OCI-LY1 (cell line): ENCODE measurements around the gene APOA4.

Source experiments
- CTCF ChIP-seq: fragments of 200-600 bp; sonication (generic), shearing (Covaris generic); IDR thresholded peaks from 2 replicates; pipeline ENCODE4 v1.5.1; 2017; ENCODE audit warnings: mild to moderate bottlenecking, antibody characterized with exemption, low read length, moderate library complexity, mixed read lengths
- EZH2 ChIP-seq: fragments of 200-600 bp; sonication (generic), shearing (Covaris generic); IDR thresholded peaks from 2 replicates; pipeline ENCODE4 v1.8.0; 2017; ENCODE audit warnings: borderline replicate concordance, mixed run types, mild to moderate bottlenecking, antibody characterized with exemption, low read length, moderate library complexity, mixed read lengths

GRCh38 chr11:116813170-116813569 lies 9.9 kb downstream of the APOA4 start:
- TF ChIP-seq CTCF, result no peak
- no peak for TF ChIP-seq EZH2
